ENCODE data around the gene NEB.

- TF ChIP-seq CTCF (IDR thresholded peaks at IDR 0.05; ENCODE audit: poor library complexity, severe bottlenecking) (no peak), REST (IDR thresholded peaks at IDR 0.05; ENCODE audit: borderline replicate concordance) (no peak)
Observed at GRCh38 chr2:151711025-151711424, 23.3 kb downstream of the NEB start.
